Liver (tissue), 9 donors: ENCODE data around the gene BCR. TPM values are rescaled to one million over a fixed set of nuclear protein-coding genes. Genes with fewer than 3 reads are reported as not detected.
A peak's percentile ranks its signal among the peaks of the same experiment; 100 is the strongest.

Source experiments
- DNase-seq: peaks from one replicate; pipeline ENCODE4 v3.0.0-alpha.2; 2017; ENCODE audit warnings: low spot score
- H3K27ac ChIP-seq, 2 donors: one replicate each; pipeline ENCODE4 v1.7.0; 2013; ENCODE audit warnings: inconsistent platforms in 2 of 2, low read length in 2 of 2, control low read depth in 1 of 2, low read depth in 1 of 2, mild to moderate bottlenecking in 1 of 2
- H3K27me3 ChIP-seq, 4 donors: one replicate each; pipeline versions ENCODE4 v1.6.1 to v1.7.0; 2013; ENCODE audit warnings: low read length in 3 of 4, inconsistent platforms in 1 of 4, mild to moderate bottlenecking in 1 of 4, moderate library complexity in 1 of 4; ENCODE audit not compliant: control insufficient read depth in 4 of 4, insufficient read depth in 4 of 4
- H3K36me3 ChIP-seq, 4 donors: one replicate each; pipeline versions ENCODE4 v1.6.1 to v1.7.0; 2013; ENCODE audit warnings: low read length in 3 of 4, mild to moderate bottlenecking in 3 of 4, low read depth in 1 of 4, moderate library complexity in 1 of 4; ENCODE audit not compliant: control insufficient read depth in 4 of 4, insufficient read depth in 3 of 4
- H3K4me1 ChIP-seq, 4 donors: one replicate each; pipeline versions ENCODE4 v1.6.1 to v1.7.0; 2013; ENCODE audit warnings: low read length in 3 of 4, mild to moderate bottlenecking in 3 of 4, moderate library complexity in 1 of 4; ENCODE audit not compliant: control insufficient read depth in 4 of 4, insufficient read depth in 4 of 4
- H3K4me3 ChIP-seq, 3 donors: one replicate each; pipeline versions ENCODE4 v1.6.1 to v1.7.0; 2013; ENCODE audit warnings: low read length in 3 of 3, control low read depth in 1 of 3, low read depth in 1 of 3, mild to moderate bottlenecking in 1 of 3
- H3K9ac ChIP-seq, 2 donors: one replicate each; pipeline ENCODE4 v1.7.0; 2013; ENCODE audit warnings: low read length in 2 of 2, mild to moderate bottlenecking in 2 of 2, moderate library complexity in 2 of 2, control low read depth in 1 of 2, low read depth in 1 of 2
- H3K9me3 ChIP-seq, 4 donors: one replicate each; pipeline versions ENCODE4 v1.6.1 to v1.7.0; 2013; ENCODE audit warnings: low read length in 3 of 4; ENCODE audit not compliant: control insufficient read depth in 4 of 4
- EGR1 ChIP-seq, 2 donors: IDR thresholded peaks; 2 replicates each; pipeline ENCODE4 v1.6.1; 2016 to 2018; ENCODE audit warnings: antibody characterized with exemption in 2 of 2, low read depth in 2 of 2
- FOXA1 ChIP-seq: IDR thresholded peaks from 2 replicates; pipeline ENCODE4 v1.6.1; 2016; ENCODE audit warnings: antibody characterized with exemption
- FOXA2 ChIP-seq: IDR thresholded peaks from 2 replicates; pipeline ENCODE4 v1.6.1; 2016; ENCODE audit warnings: antibody characterized with exemption
- GABPA ChIP-seq, 2 donors: IDR thresholded peaks in 1 of 2; conservative IDR thresholded peaks in 1 of 2; 2 replicates each; pipeline ENCODE4 v1.6.1; 2016; ENCODE audit warnings: antibody characterized with exemption in 2 of 2, mild to moderate bottlenecking in 1 of 2, moderate library complexity in 1 of 2
- HNF4A ChIP-seq, 2 donors: conservative IDR thresholded peaks; 2 replicates each; pipeline ENCODE4 v1.6.1; 2016; ENCODE audit warnings: antibody characterized with exemption in 2 of 2, mild to moderate bottlenecking in 2 of 2
- NR2F2 ChIP-seq: IDR thresholded peaks from 2 replicates; pipeline ENCODE4 v1.6.1; 2016; ENCODE audit warnings: antibody characterized with exemption
- RAD21 ChIP-seq, 2 donors: IDR thresholded peaks; 2 replicates each; pipeline ENCODE4 v1.6.1; 2016; ENCODE audit warnings: antibody characterized with exemption in 2 of 2, mild to moderate bottlenecking in 2 of 2
- RXRA ChIP-seq, 2 donors: IDR thresholded peaks; 2 replicates each; pipeline ENCODE4 v1.6.1; 2017 to 2018; ENCODE audit warnings: antibody characterized with exemption in 2 of 2, mild to moderate bottlenecking in 1 of 2
- SP1 ChIP-seq: IDR thresholded peaks from 2 replicates; pipeline ENCODE4 v1.6.1; 2018; ENCODE audit warnings: antibody characterized with exemption, mild to moderate bottlenecking
- TAF1 ChIP-seq: conservative IDR thresholded peaks from 2 replicates; pipeline ENCODE4 v1.6.1; 2016; ENCODE audit warnings: antibody characterized with exemption, mild to moderate bottlenecking
- YY1 ChIP-seq: IDR thresholded peaks from 2 replicates; pipeline ENCODE4 v1.6.1; 2016; ENCODE audit warnings: antibody characterized with exemption, mild to moderate bottlenecking
- WGBS: extraction: QIAGEN DNeasy Blood & Tissue Kit; methylation state at CpG from one replicate; pipeline ENCODE4 v1.1.7; 2013; 5-methylcytosine and 5-hydroxymethylcytosine counted together
- polyA plus RNA-seq, 2 donors: library from polyadenylated mRNA; stranded (reverse) in 1 of 2; unstranded in 1 of 2; fragments of 200-250 nt in 1 of 2; fragments of >200 nt in 1 of 2; fragmentation: Nextera tagmentation in 1 of 2; extraction: Ambion mirVana in 1 of 2; gene quantifications; one replicate each; pipeline versions ENCODE4 v1.2.1 to v1.2.3, GENCODE V29; 2013 to 2015
- total RNA-seq, 2 donors: library from RNA; depleted of rRNA; stranded (reverse); fragments of >200 nt; gene quantifications; one replicate each; pipeline ENCODE4 v1.2.3, GENCODE V29; 2014
- TF ChIP-seq, protein P1 (sequence below): IDR thresholded peaks from 2 replicates; pipeline ENCODE4 v1.6.1; 2016; ENCODE audit warnings: antibody characterized with exemption
- TF ChIP-seq, protein P2 (sequence below): fragments of 150-350 bp; IDR thresholded peaks from 2 replicates; pipeline ENCODE4 v1.5.1; 2017; ENCODE audit warnings: improper control_type of control experiment, low read depth, low read length; ENCODE audit not compliant: missing input control
- donor health status: healthy.
- donor health status: healthy.
- donor health status: healthy.
- donor health status: healthy.
- donor health status: healthy.

The BCR gene
- 10 to 100 TPM; 16.4 to 35.6 TPM for total RNA-seq
- 10 to 100 TPM in 1 of 2 donors, 1 to 10 TPM in 1; 7.4 to 20.2 TPM for polyA plus RNA-seq

DNA sequence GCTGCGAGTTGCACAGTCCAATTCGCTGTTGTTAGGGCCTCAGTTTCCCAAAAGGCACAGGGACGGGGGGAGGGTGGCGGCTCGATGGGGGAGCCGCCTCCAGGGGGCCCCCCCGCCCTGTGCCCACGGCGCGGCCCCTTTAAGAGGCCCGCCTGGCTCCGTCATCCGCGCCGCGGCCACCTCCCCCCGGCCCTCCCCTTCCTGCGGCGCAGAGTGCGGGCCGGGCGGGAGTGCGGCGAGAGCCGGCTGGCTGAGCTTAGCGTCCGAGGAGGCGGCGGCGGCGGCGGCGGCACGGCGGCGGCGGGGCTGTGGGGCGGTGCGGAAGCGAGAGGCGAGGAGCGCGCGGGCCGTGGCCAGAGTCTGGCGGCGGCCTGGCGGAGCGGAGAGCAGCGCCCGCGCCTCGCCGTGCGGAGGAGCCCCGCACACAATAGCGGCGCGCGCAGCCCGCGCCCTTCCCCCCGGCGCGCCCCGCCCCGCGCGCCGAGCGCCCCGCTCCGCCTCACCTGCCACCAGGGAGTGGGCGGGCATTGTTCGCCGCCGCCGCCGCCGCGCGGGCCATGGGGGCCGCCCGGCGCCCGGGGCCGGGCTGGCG is at the start of gene BCR:
BCR (plus strand) TSS at position 209 of the 592 bp plus-strand sequence. CDS start 452 bp downstream, outside the sequence.
- peak within 1 kb of the TSS; percentile 63 to 66 for H3K9ac ChIP-seq
- H3K36me3 ChIP-seq = no peaks in the 10 kb centered on the region
- H3K27me3 ChIP-seq = no peaks in the 10 kb centered on the region
- H3K4me3 ChIP-seq = peak within 1 kb of the TSS; percentile 76 to 93 (median 78)
- H3K9me3 ChIP-seq = no peaks in the 10 kb centered on the region
- WGBS = under 1% methylated on average over 88 of the region's 88 CpGs
- TF ChIP-seq RAD21 (IDR thresholded peaks at IDR 0.05) (peak in 1 of 2 donors; percentile 5), GABPA (IDR thresholded peaks at IDR 0.05 in 1 of 2, conservative IDR thresholded peaks at IDR 0.05 in 1 of 2) (peak in 1 of 2 donors; percentile 36)
- TF ChIP-seq, protein P1, sequence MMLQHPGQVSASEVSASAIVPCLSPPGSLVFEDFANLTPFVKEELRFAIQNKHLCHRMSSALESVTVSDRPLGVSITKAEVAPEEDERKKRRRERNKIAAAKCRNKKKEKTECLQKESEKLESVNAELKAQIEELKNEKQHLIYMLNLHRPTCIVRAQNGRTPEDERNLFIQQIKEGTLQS = no peak
- DNase-seq = peak; percentile 54
- H3K4me1 ChIP-seq = peaks cover 12 to 55% (median 45%) of the 10 kb centered on the region in 4 donors
- H3K27ac ChIP-seq = peak within 1 kb of the TSS; percentile 60 to 81

DNA sequence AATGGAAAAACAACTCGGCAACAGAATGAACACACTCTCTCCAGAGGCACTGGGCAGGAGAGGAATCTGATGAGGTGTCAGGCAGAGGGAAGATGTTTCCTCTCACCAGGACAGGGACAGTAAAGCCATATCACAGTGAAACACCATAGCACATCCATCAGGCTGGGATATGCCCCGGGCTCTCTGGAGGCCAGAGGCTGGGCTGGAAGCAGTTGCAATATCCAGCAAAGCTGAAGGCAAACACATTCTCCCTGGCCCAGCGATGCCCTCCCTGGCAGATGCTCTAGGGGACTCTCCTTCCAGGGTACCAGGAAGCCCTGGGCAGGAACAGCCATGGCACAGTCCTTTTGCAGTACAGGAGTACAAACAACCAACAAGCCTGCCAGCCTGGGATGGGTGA is 49.6 kb upstream of the BCR start:
- H3K9me3 ChIP-seq = no peaks in the 10 kb centered on the region
- no peak for TF ChIP-seq HNF4A (conservative IDR thresholded peaks at IDR 0.05)
- no peak for TF ChIP-seq RAD21 (IDR thresholded peaks at IDR 0.05)
- no peak for TF ChIP-seq EGR1 (IDR thresholded peaks at IDR 0.05; ENCODE audit: low read depth in 2 of 2)
- no peak for TF ChIP-seq YY1
- no peak for TF ChIP-seq SP1
- TF ChIP-seq, protein P1 = no peak
- no peak for TF ChIP-seq FOXA1
- TF ChIP-seq, protein P2, sequence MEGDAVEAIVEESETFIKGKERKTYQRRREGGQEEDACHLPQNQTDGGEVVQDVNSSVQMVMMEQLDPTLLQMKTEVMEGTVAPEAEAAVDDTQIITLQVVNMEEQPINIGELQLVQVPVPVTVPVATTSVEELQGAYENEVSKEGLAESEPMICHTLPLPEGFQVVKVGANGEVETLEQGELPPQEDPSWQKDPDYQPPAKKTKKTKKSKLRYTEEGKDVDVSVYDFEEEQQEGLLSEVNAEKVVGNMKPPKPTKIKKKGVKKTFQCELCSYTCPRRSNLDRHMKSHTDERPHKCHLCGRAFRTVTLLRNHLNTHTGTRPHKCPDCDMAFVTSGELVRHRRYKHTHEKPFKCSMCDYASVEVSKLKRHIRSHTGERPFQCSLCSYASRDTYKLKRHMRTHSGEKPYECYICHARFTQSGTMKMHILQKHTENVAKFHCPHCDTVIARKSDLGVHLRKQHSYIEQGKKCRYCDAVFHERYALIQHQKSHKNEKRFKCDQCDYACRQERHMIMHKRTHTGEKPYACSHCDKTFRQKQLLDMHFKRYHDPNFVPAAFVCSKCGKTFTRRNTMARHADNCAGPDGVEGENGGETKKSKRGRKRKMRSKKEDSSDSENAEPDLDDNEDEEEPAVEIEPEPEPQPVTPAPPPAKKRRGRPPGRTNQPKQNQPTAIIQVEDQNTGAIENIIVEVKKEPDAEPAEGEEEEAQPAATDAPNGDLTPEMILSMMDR = no peak
- no peak for TF ChIP-seq TAF1
- H3K4me1 ChIP-seq = peaks cover 0 to 4% (median 0%) of the 10 kb centered on the region in 4 donors
- no peak overlapping the region for H3K9ac ChIP-seq
- H3K36me3 ChIP-seq = no peaks in the 10 kb centered on the region
- H3K27me3 ChIP-seq = no peaks in the 10 kb centered on the region
- no peak overlapping the region for H3K4me3 ChIP-seq
- H3K27ac ChIP-seq = no peak overlapping the region
- WGBS = 52% methylated on average over 3 of the region's 3 CpGs
- DNase-seq = no peak

DNA sequence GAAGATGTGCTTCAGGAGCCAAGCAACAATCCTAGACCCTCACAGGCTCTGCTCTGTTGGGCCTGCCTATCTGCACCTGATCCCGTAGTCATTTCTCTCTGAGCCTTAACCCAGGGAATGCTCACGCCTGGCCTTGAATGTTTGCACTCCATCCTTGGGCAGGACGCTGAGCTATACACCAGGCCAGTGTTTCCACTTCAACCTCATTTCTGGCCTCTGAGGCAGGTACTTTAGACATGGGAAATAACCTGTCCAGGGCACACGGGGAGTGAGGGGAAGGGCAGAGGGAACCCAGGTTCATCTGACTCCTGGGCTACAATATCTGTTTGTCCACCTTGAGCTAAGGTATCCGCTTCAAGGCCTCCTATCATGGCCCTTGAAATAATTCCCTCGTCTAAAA is 48.4 kb upstream of the BCR start:
- Histone ChIP-seq H3K9me3 (no peaks in the 10 kb centered on the region), H3K4me3 (no peak overlapping the region), H3K27me3 (no peaks in the 10 kb centered on the region), H3K36me3 (no peaks in the 10 kb centered on the region), H3K9ac (no peak overlapping the region), H3K4me1 (peaks cover 0 to 4% (median 0%) of the 10 kb centered on the region in 4 donors), H3K27ac (no peak overlapping the region)
- TF ChIP-seq NR2F2 = no peak
- no peak for TF ChIP-seq FOXA2
- no peak for TF ChIP-seq RXRA (IDR thresholded peaks at IDR 0.05)
- 87% methylated on average over 6 of the region's 6 CpGs for WGBS
- no peak for DNase-seq
